Heart left ventricle (tissue), 13 donors: Measurements from ENCODE around the gene OR51A7.
"Not testable (repeated sequence)": the region's sequence is repeated elsewhere in the genome, so short reads cannot be mapped to it uniquely, and the experiment has no call there.

Experiments used
- POLR2A ChIP-seq, 2 donors: fragments of 450-650 bp; IDR thresholded peaks; one replicate each; pipeline ENCODE4 v1.6.1; 2017; ENCODE audit warnings: antibody characterized with exemption in 2 of 2, mild to moderate bottlenecking in 2 of 2, moderate library complexity in 2 of 2
- TF ChIP-seq, protein P1 (sequence below), 12 donors: fragments of 200-600 bp; sonication (generic) in 4 of 12; IDR thresholded peaks; one replicate each; pipeline versions ENCODE4 v1.5.0 to v1.8.0; 2018 to 2022; ENCODE audit warnings: antibody characterized with exemption in 12 of 12, mild to moderate bottlenecking in 5 of 12
- donor health status: ischemic (EF 13 %, LVEDD 7.1; RV severe dilation, severe dysfunction).
- donor health status: DM: no; HTN: yes; CAD: no.
- donor health status: DM: no; HTN: no; CAD: no.
- donor health status: ischemic (EF 25% LVEDD 6.9; RV normal size, moderate dysfunction).
- donor health status: ischemic (EF 25% LVEDD 5.7; RV mildly dilated, moderate dysfunction).
- donor health status: ischemic (EF 35%, LVEDD 5.7; RV mildly dilated, moderate dysfunction).
- donor health status: nonischemic (EF 11% LVEDD 7.7; RV severe dilation, severe dysfunction).
- donor health status: DM: yes; HTN: yes; CAD: no.
- donor health status: PGD.
- donor health status: ischemic (EF 29% LVEDD 5.4; RV normal size, mild dysfunction).
- donor health status: nonischemic (EF 23%, LVEDD 6.1; RV moderate dilation, normal function).

DNA sequence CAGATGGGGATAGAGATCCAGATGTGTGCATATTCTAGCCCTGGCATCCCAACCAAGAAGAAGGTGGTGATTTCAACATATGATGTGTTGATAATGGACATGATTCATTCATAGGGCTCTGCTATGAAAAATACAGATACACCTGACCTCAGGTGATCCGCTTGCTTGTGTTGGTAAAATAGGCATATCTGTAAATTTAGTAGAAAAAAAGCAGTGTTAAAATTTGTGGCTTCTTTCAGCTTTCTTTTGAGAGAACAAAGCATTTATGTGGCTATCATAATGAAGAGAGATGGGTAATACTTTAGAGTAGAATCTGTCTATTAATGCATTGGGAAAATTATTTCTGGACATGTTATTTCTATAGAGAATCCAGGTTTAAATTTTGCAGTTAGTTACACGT, 52.0 kb downstream of the OR51A7 start, which contains the start of gene OR51A2:
- TF ChIP-seq, protein P1, sequence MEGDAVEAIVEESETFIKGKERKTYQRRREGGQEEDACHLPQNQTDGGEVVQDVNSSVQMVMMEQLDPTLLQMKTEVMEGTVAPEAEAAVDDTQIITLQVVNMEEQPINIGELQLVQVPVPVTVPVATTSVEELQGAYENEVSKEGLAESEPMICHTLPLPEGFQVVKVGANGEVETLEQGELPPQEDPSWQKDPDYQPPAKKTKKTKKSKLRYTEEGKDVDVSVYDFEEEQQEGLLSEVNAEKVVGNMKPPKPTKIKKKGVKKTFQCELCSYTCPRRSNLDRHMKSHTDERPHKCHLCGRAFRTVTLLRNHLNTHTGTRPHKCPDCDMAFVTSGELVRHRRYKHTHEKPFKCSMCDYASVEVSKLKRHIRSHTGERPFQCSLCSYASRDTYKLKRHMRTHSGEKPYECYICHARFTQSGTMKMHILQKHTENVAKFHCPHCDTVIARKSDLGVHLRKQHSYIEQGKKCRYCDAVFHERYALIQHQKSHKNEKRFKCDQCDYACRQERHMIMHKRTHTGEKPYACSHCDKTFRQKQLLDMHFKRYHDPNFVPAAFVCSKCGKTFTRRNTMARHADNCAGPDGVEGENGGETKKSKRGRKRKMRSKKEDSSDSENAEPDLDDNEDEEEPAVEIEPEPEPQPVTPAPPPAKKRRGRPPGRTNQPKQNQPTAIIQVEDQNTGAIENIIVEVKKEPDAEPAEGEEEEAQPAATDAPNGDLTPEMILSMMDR (IDR thresholded peaks at IDR 0.05): not testable (repeated sequence)
- not testable (repeated sequence) for TF ChIP-seq POLR2A (IDR thresholded peaks at IDR 0.05)
